ENCODE measurements around the gene CFAP74. TPM values are rescaled to one million over a fixed set of nuclear protein-coding genes. Genes with fewer than 3 reads are reported as not detected.

The CFAP74 gene
- total and polyA plus RNA-seq, 9 donors: 0.05 to 8.0 (median 0.58) TPM; not detected in 1

DNA sequence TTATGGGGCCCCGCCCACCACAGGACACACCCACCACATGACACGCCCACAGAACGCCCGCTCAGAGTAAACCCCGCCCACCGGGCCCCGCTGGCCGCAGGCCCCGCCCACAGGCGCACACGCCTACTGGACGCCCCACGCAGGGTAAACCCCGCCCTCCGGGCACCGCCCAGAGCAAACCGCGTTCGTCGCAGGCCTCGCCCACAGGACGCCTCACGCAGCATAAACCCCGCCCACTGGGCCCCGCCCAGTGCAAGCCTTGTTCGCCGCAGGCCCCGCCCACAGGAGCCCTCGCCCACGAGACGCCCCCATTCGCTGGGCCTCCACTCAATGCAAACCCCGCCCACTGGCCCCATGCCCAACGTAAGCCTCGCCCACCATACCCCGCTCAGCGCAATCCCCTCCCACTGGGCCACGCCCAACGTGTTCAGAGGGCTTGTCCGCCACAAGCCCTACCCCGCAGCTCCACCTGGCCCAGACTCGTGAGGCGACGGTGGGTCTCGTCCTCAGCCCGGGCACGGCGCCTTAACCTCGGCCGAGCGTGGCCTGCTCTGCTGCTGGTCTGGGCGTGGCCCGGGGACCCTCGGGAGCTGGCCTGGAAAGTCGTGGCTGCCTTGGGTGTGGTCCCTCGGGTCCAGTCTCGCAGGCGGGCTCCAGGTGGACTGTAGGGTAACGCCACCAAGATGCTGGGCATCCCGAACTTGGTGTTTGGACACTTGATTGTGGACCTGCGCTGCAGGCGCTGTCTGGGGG, 84.1 kb downstream of the CFAP74 start:
- H3K4me1 ChIP-seq (ENCODE audit: insufficient read depth): peaks cover 6% of the 10 kb centered on the region
- DNase-seq: peak; percentile 98 to 100 (median 100)
- no peaks in the 10 kb centered on the region for H3K27me3 ChIP-seq
- peak overlapping the region in 1 of 2 donors; percentile 57 for H3K27ac ChIP-seq
- H3K4me3 ChIP-seq: peak overlapping the region; percentile 44
- no peaks in the 10 kb centered on the region for H3K9me3 ChIP-seq
- 11 to 13% (median 11%) methylated on average over 48 to 62 of the region's 62 CpGs for WGBS, 3 donors
- no peaks in the 10 kb centered on the region for H3K36me3 ChIP-seq
- no peak for TF ChIP-seq EP300 (IDR thresholded peaks at IDR 0.05)
- no peak for TF ChIP-seq POLR2A (IDR thresholded peaks at IDR 0.05)
- TF ChIP-seq CTCF (IDR thresholded peaks at IDR 0.05): no peak
- intact Hi-C loops (cut with DNase I): no loop called here

GRCh38 chr1:1918901-1919303, 84.7 kb downstream of the CFAP74 start, which contains the start of gene TMEM52:
Gene TMEM52 (minus strand): TSS chr1:1919279. CDS start chr1:1919265, 14 bp downstream.
- peak within 1 kb of the TSS in 1 of 2 donors; percentile 57 for H3K27ac ChIP-seq
- peak; percentile 35 for TF ChIP-seq POLR2A (IDR thresholded peaks at IDR 0.05)
- no peak for TF ChIP-seq EP300 (IDR thresholded peaks at IDR 0.05)
- H3K9me3 ChIP-seq: no peaks in the 10 kb centered on the region
- H3K4me3 ChIP-seq: peak within 1 kb of the TSS; percentile 44
- no peaks in the 10 kb centered on the region for H3K27me3 ChIP-seq
- no peaks in the 10 kb centered on the region for H3K36me3 ChIP-seq
- 0 to 1% (median 1%) methylated on average over 16 to 44 of the region's 44 CpGs for WGBS, 3 donors
- intact Hi-C loops (cut with DNase I): no loop called here
- no peak for DNase-seq
- H3K4me1 ChIP-seq (ENCODE audit: insufficient read depth): peaks cover 6% of the 10 kb centered on the region

- TF ChIP-seq POLR2A (IDR thresholded peaks at IDR 0.05) (no peak), EP300 (IDR thresholded peaks at IDR 0.05) (no peak), CTCF (IDR thresholded peaks at IDR 0.05) (no peak)
- no peaks in the 10 kb centered on the region for H3K9me3 ChIP-seq
- peaks cover 6% of the 10 kb centered on the region for H3K4me1 ChIP-seq (ENCODE audit: insufficient read depth)
- WGBS, 3 donors: 37 to 44% (median 42%) methylated on average over 35 to 46 of the region's 46 CpGs
- intact Hi-C loops (cut with DNase I): no loop called here
- peak; percentile 39 to 72 (median 59) for DNase-seq
- H3K27ac ChIP-seq: no peak overlapping the region
- no peaks in the 10 kb centered on the region for H3K27me3 ChIP-seq
- no peaks in the 10 kb centered on the region for H3K36me3 ChIP-seq
- peak overlapping the region; percentile 44 for H3K4me3 ChIP-seq
Observed at GRCh38 chr1:1917995-1918900, 85.3 kb downstream of the CFAP74 start.

- intact Hi-C loops (cut with DNase I): no loop called here
- H3K4me3 ChIP-seq: no peak overlapping the region
- 90 to 93% (median 90%) methylated on average over 14 of the region's 14 CpGs for WGBS, 3 donors
- H3K36me3 ChIP-seq: no peaks in the 10 kb centered on the region
- no peaks in the 10 kb centered on the region for H3K9me3 ChIP-seq
- H3K27me3 ChIP-seq: no peaks in the 10 kb centered on the region
- TF ChIP-seq EP300 (IDR thresholded peaks at IDR 0.05): no peak
- no peak for TF ChIP-seq POLR2A (IDR thresholded peaks at IDR 0.05)
- no peak for TF ChIP-seq CTCF (IDR thresholded peaks at IDR 0.05)
- peaks cover 6% of the 10 kb centered on the region for H3K4me1 ChIP-seq (ENCODE audit: insufficient read depth)
- no peak overlapping the region for H3K27ac ChIP-seq
- DNase-seq: peak in 1 of 5 donors; percentile 47
Observed at GRCh38 chr1:1917304-1917976, 86.1 kb downstream of the CFAP74 start.
